Amniotic epithelial cell (primary cell): ENCODE results near the gene P2RY8.
"Not testable (repeated sequence)": the region's sequence is repeated elsewhere in the genome, so short reads cannot be mapped to it uniquely, and the experiment has no call there.

ENCODE experiments used
- DNase-seq: peaks from one replicate; pipeline ENCODE4 v3.0.0-alpha.2; 2010; ENCODE audit warnings: low read depth

P2RY8 gene

DNA sequence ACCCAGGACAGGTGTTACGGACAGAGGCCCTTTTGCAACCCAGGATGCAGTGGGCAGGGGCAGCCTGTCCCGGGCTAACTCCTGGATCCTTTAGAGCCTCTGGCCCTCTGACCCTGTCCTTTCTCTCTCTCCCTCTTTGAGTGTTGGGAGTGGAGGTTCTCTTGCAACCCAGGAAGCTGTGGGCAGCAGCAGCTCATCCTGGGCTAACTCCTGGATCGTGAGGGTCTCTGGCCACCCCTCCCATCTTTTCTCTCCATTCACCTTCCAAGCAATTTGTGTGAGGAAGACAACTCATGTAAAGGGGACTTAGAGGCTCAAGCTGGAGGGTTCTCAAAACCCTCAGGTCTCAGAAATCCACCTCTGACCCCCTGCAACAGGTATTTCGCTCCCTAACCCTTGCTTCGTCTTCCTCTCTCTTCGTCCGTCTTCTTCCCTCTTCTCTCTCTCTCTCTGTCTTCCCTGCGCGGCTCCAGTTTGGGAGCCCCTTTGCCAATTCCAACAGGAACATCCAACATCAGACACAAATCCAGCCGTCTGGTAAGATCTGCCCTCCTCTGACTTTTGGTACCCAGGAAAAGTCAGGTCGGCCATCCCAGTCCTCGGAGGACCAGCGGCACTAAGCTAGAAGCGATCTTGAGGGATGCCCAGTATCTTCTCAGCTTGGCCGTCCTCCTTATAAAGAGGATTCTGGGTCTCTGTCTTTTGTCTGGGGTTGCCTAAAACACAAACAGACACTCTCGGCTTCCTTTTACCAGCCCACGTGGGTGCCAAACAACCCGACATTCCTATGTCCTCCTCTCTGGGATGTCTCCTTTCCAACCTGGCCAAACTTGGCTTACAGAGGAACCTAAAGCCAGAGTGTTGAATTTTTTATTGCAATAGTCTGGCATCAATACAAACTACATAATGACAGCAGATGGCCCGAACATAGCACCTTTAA, 92.2 kb downstream of the P2RY8 start:
- no peak for DNase-seq

DNA sequence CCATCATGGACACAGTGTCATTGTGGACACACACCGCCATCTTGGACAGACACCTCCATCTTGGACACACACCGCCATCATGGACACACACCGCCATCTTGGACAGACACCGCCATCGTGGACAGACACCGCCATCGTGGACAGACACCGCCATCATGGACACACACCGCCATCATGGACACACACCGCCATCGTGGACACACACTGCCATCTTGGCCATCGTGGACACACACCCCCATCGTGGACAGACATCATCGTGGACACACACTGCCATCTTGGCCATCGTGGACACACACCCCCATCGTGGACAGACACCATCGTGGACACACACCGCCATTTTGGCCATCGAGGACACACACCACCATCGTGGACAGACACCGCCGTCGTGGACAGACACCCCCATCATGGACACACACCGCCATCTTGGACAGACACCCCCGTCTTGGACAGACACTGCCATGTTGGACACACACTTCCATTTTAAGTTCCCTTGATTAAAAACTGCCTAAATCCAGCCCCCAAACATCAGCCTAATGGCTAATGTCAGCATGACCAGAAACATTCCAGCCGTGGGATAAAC, 93.4 kb downstream of the P2RY8 start:
- DNase-seq, result no peak

DNA sequence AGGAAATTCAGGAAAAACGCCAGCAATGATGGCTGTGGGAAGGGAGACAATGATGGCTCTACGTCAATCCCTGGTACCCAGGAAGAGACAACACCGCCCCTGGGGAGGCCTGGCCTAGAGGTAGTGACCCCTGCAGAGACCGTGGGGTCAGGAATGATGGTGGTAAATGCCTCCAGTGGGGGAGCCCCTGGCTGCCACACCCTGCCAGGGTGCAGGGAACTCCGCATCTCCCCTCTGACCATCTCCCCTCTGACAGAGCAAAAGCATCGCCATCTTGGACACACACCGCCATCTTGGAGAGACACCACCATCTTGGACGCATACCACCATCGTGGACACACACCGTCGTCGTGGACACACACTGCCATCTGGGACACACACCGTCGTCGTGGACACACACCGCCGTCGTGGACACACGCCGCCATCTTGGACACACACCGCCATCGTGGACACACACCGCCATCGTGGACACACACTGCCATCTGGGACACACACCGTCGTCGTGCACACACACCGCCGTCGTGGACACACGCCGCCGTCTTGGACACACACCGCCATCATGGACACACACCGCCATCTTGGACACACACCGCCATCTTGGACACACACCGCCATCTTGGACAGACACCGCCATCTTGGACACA, 94.1 kb downstream of the P2RY8 start:
- no peak for DNase-seq

DNA sequence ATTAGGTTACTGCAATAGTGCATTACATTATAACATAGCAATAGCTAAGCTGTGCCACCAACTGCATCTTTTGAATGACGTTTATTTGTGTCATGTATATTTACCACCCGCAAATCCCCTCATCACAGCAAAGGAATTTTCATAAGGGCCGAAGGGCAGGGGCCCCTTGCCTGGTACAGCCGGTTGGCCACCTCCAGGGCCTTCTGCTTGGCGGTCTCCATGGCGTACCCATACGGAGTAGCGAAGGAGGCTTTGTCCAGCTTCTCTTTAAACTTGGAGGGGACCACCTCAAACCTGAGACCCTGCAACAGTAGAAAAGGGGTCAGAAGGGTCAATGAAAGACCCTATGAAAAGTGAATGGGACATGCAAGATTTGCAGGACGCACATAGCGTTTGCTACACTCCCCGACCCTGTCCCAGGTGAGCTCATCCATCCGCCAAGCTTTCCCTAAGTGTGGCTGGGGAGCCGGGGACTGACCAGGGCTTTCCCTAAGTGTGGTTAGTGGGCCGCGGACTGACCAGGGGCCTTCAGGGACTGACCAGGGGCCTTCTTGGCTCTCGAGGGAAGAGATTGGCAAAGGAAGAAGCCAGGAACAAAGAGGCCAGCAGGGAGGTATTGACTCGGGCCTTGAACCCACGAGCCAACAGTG, 94.8 kb downstream of the P2RY8 start:
- no peak for DNase-seq

DNA sequence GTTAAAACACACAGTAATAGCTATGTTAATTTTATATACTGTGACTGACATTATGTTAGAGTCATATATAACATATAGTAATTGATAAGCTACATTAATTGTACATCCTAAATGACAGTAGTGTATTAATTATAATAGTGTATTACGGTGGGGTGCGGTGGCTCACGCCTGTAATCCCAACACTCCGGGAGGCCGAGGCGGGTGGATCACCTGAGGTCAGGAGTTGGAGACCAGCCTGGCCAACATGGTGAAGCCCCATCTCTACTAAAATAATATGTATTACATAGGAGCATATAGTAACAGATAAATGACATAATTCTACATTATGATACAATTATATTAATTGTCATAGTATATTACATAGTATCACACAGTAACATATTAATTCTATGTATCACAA, 96.5 kb downstream of the P2RY8 start:
- no peak for DNase-seq

DNA sequence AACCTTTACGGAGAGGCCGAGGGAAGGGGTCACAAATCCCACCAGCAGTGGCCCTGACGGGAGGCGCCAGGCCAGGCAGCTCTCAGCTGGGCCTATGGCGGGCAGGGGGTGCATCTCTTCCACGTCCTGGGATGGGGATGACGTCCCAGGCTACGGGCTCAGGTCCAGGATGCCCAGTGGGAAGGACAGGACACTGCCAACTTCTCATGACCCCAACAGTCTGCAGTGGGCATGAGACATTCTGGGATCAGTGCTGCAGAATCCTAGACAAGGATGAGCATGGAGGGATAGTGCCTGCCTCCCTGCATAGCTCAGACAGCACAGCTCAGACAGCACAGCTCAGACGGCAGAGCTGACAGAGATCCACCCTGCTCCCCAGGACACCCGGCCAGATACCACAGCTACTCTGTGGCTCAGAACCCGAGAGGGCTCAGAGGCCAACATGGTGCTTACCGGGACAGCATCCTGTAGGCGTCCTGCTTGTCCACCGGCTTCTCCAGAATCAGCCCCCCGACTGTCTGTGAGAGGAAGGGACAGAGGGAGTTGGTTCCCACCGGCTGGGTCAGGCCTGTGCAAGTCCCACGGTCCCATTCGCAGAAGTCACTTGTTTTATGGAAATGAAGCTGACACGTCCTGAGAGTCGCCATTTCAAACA, 101.6 kb downstream of the P2RY8 start:
- DNase-seq, result no peak

DNA sequence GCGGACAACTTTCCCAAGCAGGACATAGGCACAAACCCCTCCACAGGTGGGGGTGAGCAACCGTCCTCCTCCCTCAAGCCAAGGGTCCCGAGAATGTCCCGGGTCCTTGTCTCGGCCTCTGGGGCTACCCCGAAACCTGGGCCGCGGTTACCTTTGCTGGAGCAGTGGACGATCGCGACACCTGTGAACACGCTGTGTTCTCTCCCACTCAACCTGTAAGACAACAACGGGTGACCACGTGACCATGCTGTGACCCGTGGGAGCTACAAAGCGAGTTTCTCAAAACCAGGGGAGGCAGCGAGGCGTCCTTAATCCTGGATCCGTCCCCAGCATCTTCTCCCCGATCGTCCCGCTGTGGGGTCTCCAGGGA, 102.1 kb downstream of the P2RY8 start:
- DNase-seq, result no peak

DNA sequence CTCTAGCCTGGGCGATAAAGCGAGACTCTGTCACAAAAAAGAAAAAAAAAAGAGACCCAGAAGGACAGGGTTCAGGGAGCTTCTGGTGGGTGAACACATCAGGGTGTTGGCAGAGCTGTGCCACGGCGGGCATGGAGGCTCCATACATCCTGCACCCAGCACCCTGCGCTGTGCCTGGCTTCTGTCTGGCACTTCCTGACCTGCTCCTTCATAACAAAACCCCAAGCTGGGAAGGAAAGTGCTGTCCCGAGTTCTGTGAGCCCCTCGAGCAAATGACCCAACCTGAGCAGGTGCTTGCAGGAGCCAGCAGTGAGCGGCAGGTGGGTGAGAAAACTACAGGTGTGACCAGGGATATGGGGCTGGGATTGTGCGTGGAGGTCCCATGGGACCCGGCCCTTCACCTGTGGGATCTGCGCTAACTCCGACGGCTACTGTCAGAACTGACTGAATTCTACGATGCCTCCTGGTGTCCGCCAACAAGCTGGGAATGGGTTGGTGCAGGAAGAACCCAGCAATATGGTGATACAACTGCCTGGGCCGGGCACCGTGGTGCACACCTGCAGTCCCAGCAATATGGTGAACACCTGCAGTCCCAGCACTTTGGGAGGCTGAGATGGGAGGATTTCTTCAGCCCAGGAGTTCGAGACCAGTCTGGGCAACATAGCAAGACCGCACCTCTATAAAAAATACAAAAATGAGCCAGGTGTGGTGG, 103.2 kb downstream of the P2RY8 start:
- no peak for DNase-seq

DNA sequence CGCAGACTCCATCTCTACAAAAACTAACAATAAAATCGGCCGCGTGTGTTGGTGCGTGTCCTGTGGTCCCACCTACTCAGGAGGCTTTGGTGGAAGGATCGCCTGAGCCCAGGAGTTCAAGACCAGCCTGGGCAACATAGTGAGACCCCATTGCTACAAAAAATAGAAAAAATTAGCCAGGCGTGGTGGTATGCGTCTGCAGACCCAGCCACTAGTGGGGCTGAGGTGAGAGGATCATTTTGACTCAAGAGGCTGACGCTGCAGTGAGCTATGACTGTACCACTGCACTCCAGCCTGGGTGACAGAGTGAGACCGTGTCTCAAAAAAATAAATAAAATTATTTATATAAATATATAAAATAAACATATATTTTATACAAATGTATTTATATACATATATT, 106.5 kb downstream of the P2RY8 start:
- no peak for DNase-seq

DNA sequence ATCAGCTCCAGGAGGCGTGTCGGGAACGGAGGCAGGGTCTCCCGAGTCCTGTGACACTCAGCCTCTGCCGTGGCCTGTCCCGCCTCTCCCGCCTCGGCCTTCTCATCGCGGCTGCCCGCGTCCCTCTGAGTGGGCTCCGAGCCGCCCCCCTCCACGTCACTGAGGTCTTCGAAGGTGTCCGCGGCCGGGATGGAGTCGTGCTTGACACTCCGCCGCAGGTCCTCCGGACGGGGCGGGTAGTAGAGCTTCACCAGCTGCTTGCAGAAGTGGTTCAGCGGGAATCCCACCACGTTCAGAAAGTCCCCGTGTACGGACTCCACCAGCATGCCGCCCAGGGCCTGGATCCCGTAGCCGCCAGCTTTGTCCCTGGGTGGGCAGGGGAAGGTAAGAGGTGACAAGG, 109.2 kb downstream of the P2RY8 start:
- DNase-seq, result no peak

DNA sequence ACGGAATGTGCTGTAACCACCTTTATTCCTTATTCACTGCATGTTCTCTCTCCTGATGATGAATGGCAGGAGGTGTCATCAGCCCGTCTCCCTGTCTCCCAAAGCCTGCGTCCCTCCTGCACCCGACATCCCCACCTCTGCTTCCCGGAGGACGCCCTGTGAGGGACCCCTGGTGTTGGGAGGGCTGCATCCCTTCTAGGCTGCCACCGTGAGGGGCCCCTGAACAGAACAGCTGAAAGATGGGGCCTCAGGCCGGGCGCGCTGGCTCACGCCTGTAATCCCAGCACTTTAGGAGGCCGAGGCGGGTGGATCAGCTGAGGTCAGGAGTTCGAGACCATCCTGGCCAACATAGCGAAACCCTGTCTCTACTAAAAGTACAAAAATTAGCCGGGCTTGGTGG, 110.7 kb downstream of the P2RY8 start:
- DNase-seq, result not testable (repeated sequence)

DNA sequence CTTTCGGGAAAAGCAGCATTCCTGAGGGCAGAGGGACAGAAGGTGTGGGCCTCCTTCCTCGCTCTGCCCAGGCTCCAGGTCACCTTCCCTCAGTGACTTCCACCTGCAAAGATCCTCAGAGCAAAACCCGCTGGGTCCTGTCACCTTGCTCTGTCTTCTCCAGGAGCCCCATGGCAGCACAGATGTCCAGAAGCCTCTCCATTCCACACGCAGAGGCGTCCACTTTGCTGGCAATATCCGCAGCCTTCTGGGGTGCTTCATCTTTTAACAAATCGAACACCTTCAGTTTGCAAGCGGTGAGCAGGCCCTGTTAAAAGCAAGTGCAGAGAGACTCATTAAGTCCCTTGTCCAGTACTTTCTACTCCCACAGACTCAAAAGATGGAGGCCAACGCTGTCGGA, 111.6 kb downstream of the P2RY8 start:
- no peak for DNase-seq

DNA sequence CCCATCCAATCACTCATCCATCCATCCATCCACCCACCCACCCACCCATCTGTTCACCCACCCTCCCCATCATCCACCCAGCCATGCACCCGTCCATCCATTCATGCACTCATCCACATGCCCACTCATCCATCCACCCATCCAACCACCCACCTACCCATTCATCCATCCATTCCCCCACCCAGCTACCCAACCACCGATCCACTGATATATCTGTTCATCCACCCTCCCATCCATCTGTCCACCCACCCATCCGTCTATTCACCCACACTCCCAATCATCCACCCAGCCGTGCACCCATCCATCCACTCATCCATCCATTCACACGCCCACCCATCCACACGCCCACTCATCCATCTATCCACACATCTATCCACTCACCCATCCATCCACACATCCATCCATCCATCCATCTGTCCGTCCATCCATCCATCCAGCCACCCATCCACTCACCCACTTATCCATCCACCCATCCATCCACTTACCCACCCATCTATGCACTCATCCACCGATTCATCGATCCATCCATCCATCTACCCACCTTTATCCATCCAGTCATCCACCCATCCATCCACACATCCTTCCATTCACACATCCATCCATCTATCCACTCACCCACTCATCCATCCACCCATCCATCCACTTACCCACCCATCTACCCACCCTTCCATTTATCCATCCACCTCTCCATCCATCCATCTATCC, 112.7 kb downstream of the P2RY8 start:
- DNase-seq, result no peak

DNA sequence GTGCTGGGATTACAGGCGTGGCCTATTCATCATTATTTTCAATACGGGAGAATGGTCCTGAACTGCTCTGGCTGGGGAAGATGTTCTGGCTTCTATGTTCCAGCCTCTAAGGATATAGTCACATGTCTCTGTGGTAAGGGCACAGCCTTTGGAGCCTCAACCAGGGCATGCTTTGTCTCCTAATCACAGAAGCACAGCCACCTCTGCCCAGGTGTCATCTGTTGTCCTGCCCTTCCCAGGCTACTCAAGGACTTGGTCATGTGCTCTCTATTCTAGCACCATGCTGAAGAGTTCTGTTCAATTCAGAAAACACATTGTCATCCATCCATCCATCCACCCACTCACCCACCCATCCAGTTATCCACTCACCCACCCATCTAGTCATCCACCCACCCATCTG, 113.8 kb downstream of the P2RY8 start:
- DNase-seq, result no peak

DNA sequence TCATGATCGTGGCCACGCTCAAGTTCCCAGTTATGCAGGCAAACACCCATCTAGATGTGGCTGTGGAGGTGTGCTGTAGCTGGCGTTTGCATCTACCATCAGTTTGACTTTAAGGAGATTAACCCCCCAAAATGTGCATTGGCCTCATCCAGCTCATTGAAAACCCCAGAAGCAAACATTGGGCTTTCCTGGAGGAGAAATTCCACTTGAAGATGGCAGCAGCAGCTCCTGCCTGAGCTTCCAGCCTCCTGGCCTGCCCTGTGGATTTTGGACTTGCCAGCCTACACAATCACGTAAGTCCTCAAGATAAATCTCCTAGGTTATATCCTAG, 114.9 kb downstream of the P2RY8 start:
- no peak for DNase-seq

DNA sequence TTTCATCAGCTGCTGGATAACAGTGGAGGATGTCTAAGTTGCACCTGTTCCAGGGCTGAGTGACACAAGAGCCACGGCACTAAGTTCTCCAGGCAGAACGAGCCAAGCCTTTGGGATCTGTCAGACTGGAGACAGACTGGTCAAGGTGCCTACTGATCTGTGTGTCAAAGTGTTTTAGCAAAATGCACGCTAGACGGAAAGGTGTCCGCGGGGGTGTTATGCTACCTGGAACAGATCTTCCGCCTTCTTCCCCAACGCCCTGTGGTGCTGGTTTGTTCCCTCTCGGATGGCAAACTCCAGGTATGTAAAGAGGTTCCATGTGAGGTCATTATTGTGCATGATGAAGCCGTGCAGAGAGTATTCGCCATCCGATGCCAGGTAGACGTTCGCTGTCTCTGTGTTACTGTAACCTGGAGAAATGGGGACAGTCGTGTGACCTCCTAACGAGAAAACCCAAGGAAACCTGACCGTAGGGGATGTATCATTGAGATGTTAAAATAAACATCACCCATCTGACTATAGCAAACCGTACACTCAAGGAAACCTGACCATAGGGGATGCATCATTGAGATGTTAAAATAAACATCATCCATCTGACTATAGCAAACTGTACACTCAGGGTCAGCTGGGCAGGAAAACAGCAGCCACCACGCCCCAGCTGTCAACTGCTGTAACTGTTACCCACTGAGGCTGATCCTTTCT, 115.4 kb downstream of the P2RY8 start:
- peak; percentile 10 for DNase-seq

DNA sequence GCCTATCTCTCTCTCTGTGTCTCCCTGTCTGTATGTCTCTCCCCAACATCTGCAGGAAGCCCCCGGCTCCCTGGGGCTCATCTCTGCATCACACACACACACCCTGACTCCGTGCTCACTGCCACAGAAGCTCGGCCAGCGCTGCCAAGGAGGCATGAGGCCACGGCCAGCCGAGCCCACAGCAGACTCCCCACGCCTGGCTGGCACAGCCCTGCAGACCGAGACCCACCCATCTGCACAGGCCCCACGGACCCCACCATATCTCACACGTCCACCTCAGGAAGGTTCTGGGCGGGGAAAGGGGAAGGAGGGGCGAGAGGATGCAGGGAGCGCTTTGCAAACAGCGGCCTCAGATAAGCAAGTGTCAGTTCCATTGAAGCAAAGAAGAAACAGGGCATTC, 116.6 kb downstream of the P2RY8 start:
- no peak for DNase-seq

DNA sequence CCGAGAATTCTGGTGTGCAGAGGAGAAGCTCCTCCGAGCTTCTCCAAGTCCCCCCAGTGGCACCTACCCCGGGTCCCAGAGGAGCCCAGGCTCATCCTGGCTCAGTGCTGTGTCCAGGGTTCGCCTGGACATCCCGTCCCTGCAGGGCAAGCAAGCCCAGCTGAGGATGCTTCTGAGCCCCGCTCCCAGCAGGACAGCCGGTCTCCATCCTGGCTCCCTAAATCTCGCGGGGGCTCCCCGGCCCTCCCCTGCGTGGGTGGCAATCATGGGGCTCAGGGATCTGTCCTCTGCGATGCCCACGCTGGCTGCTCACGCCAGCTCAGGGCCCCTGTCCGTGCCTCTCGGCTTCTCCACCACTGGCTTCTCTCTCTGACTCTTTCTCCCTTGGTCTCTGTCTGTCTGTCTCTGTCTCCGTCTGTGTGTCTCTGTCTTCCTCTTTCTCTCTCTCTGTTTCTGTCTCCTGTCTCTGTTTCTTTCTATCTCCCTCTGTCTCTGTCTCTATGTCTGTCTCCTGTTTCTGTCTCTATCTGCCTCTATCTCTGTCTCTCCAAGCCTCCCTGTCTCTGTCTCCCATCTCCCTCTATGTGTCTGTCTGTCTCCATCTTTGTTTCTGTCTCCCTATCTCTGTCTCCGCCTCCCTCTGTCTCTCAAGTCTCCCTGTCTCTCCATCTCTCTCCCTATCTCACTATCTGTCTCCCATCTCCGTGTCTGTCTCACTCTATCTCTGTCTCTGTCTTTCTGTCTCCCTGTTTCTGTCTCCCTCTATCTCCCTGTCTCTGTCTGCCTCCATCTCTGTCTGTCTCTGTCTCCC, 117.2 kb downstream of the P2RY8 start:
- no peak for DNase-seq

DNA sequence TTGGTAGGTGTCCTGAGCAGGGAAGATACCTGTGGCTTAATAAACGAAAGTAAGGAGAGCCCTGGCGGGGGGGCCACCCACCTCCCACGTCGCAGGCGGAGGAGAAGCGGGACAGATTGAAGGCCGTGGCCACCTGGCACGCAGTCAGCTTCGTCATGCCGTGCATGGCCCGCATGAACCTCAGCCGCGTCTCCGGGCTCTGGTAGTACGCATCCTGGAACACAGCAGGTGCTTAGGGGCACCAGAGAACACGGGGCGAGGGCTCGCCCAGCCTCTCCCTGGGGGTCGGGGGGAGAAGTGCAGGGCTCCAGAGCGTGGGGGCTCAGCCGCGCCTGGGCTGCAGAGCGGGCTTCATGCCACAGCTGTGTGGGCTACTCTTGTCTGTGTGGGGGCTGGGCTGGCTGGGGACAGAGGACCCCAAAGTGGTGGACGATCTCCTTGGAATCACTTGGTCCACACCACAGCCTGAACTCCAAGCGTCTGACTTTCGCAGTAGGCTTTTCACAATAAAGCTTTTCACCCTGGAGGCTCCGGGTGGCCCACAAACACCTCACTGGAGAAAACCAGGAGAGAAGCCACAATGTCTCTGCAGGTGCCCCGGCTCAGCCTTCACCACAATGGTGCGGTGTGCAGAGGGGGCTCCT, 118.0 kb downstream of the P2RY8 start:
- DNase-seq, result no peak
